HG03521 (cell line): Measurements from ENCODE around the gene ATXN1.
A peak's percentile ranks its signal among the peaks of the same experiment; 100 is the strongest.

Source experiments
- ATAC-seq: cut with Tn5 transposase; IDR thresholded peaks from one replicate; pipeline ENCODE4 v1.9.1; 2021; ENCODE audit warnings: mild to moderate bottlenecking, moderate library complexity; ENCODE audit not compliant: unreplicated experiment

The ATXN1 gene

DNA sequence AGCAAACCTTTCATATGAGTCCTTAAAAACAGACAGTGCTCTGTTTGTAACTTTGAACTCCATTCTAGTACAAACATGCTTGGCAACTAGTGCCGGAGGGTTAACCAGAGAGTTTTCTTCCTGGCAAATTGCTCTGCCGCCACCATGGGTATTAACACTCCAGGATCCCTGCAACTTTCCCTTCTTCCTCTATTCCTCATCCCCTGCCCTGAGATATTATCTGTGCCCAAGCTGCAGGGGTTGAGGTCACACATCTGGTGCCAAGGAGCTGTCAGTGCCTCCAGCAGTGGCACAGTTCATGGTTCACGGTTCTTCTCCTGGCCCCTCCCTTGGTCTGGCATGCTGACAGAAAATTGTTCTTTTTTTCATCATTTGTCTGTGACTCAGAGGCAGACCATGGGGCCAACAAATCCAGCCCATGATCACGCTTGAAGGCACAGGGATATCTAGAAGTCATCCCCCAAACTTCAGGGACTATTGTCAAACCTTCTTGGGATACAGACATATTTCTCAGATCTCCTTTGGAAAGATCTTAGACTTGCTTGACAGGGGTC lies 77.5 kb downstream of the ATXN1 start:
- no peak for ATAC-seq

DNA sequence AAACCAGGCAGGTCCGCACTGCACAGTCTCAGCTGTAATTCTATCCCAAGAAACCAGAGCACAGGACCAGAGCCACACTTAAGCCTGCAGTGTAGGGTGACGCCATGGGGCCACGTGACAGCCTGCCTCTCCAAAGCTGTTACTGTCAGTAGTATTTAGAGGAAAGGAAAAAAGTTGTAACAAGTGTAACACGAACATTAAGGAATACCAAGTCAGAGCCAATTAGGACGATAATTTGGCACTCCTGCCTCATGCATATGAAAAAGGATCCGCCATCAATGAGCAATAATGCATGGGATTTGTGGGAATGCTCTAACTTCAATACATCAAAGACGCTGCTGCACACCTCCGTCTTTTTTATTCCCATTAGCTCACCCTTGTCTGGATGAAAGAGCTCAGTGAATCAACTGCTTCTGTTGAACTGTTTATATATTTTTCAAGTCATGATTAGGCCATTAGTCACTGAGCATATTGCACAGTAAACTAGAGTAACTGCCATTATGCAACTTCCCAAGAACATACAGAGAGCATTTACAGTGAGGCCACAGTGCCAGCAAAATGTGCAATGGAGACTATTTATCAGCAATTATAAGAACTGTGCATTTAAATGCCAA lies 79.9 kb downstream of the ATXN1 start:
- ATAC-seq = no peak

GRCh38 chr6:16679050-16679449 lies 82.2 kb downstream of the ATXN1 start:
- no peak for ATAC-seq

GRCh38 chr6:16677458-16677857 lies 83.8 kb downstream of the ATXN1 start:
- no peak for ATAC-seq

- no peak for ATAC-seq
Observed at GRCh38 chr6:16676978-16677377, 84.3 kb downstream of the ATXN1 start.

GRCh38 chr6:16676376-16676775 lies 84.9 kb downstream of the ATXN1 start:
- ATAC-seq = no peak

GRCh38 chr6:16674801-16675392 lies 86.4 kb downstream of the ATXN1 start:
- ATAC-seq = no peak

DNA sequence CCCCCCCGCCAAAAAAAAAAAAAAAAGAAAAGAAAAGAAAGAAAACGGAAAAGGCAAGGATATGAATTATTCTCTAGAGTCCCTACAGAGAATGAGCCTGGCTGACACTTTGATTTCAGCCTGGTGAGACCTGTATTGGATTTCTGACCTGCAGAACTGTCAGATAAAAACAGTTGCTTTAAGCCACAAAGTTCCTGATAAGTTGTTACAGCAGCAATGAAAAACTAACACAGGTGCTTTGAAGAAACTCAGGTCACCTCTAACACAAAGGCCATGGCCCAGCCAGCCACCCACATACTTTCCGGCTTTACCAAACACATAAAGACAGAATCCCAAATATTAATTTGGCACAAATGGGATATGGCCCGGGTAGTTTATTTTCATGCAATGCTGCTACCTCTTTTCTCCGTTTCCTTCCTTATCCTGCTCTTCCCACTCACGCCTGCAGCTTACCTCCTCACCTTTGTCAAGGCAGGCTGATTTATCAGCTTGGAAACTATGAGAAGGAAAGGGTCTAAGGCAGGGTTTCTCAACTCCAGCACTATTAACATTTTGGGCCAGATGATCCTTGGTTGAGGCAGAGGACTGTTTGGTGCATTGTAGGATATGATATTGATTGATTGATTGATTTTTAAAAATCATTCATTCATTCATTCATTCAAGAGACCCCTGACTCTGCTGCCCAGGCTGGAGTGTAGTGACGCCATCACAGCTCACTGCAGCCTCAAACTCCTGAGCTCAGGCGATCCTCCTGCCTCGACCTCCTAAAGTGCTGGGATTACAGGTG lies 88.1 kb downstream of the ATXN1 start:
- no peak for ATAC-seq

DNA sequence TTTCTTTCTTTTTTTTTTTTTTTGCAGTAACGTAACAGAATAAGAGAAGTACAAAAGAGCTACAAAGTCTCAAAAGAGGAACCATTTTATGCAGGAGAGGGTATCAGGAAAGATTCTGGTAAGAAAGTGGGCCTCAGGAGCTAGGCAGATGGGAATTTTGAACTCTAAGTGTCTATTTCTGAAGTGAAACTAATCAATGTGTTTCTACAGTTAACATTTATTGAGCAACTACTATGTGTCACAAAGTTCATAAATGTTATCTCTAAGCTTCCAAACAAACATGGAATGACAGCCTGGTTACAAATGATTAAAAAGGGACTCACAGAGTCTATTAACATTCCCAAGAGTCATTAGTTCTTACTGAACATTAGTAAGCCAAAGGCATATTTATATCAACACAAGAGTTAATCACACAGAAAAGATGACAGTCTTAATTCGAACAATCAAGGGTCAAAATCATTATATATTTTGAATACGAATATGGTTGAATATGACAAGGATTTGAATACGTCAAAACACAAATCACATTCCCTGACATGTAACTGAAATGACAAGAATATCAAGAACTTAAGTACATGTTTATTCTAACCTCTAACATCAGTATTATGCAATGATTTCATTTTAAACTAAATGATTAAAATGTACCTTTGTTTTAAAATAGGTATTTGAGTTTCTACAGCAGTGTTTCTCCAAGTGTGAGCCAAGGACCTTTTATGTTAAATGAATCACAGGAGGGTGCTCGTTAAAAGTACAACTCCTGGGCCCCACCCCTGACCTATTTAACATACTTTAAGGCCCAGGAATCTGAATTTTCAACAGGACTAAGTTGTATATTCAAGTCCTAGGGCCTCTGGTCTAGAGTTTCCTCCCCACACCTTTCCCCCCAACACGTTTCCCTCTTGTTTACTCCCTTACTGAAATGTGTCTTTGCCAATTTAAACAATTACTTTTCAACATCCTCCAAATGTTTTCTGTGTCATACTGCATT lies 89.7 kb downstream of the ATXN1 start:
- no peak for ATAC-seq

DNA sequence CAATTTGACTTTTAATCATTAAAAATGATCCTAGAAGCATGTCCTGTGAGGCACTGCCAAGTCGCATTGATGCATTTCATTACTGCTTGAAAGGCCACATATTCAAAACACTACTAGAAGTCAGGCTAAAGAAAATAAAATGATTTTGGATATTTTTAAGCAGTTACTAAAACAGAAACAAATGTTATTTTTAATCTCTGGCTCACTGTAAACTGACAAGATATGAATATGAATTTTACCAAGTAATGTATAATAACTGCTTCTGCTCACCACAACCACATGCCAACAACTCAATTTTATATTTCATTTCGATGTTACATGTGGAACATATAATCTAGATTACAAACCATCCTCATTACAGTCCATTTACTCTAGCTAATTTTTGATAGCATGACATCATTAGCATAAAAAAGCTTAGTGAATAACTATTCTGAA lies 90.6 kb downstream of the ATXN1 start:
- peak; percentile 24 for ATAC-seq

DNA sequence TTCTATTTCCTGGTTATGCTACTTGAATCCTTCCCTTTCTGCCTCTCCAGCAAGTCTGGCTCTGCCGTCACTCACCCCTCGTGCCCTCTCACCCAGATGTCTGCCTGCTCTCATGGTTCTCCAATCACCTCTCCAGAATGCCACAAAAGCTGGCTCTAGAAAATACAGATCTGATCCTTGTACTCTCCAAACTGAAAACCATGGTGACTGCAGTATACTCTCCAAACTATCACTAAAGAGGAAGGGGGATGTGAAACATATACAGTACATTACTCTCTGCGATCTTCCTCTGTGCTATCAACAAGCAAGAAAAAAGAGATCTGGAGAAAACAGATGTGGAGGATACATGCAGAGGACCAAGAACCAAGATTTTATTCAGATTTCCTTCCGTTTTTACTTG lies 91.1 kb downstream of the ATXN1 start:
- peak; percentile 59 for ATAC-seq

GRCh38 chr6:16669227-16669626 lies 92.0 kb downstream of the ATXN1 start:
- no peak for ATAC-seq

DNA sequence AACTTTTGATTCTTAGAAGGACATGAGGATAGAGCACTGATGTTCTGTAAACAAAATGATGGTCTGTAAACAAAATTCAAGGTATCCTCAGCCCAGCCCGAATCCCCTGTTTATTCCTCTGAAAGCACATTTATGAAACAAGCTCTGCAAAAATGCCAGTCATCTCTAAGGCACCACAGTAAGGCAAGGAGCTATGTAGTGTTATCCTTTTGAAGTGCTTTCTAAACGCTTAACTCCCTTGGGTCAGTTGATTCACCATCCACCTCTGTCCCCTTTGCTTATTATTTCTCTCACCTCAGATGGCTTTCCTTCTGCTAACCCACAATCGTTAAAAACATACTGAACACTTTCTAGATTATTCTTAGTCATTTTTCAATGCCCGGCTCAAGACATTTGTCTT lies 93.8 kb downstream of the ATXN1 start:
- no peak for ATAC-seq

GRCh38 chr6:16665992-16666391 lies 95.3 kb downstream of the ATXN1 start:
- no peak for ATAC-seq

GRCh38 chr6:16665182-16665581 lies 96.1 kb downstream of the ATXN1 start:
- ATAC-seq = no peak

DNA sequence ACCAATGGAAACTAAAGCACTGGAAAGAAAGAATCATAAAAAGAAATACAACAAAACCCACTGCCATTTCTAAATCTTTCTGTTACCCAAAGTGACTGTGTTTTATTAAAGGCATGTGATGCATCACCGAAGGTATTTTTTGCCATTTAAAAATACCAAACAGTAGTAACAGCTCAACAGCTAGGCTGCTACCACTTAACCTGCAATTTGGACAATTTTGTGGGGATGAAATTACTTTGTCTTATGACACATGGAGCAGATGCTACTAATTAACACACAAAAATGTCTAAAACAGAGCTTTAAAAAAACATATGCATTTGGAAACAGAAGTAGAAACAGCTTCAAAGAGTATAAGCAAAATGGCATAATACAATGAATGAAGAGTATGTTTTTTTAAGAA lies 97.4 kb downstream of the ATXN1 start:
- ATAC-seq = no peak

DNA sequence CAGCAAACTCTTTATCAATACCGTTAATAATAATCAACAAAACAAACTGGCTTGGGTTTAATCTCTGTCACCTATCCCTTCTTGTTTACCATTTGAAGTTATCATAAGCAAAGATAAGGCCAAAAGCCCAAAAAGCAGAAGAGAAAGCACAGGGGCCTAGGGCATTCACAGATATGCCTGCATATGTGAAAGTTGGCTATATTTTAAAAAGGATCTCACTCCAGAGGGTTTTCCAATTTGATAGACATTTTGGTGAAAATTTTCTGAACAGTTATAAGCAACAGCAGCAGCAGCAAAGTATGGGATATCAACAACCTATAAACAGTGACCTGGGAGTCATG lies 101.1 kb downstream of the ATXN1 start:
- ATAC-seq = no peak

- ATAC-seq = no peak
Observed at GRCh38 chr6:16659466-16660156, 101.6 kb downstream of the ATXN1 start.

DNA sequence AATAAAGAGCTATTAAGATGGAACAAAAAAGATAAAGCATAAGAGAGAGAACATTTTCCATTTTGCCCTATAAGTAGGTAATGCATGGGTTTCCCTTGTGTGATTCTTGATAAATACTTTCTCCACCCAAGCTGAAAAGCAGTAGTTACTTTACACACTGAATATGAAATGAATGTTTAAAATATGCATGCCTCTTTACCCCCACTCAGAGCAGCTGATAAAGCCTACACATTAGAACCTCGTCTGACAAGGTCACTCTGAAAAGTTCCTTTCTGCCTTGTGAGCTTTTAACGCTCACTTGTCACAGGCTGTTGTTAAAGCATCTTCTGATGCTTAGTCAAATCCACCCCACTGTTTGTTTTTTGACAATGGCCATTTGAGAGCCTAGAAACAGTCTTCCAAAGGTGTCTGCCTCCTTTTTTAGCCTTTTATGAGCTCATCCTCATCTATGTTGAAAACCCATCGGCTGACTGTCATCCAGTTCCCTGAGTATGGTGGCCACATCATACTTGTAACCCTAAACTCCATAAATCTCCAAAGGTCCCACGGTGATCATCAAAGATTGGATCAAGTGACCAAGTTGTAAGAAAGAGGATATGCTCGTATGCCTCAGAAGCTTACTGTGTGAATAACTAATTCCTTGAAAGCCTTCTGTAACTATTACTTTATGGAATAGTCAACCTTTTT lies 102.8 kb downstream of the ATXN1 start:
- no peak for ATAC-seq

- no peak for ATAC-seq
Observed at GRCh38 chr6:16657768-16658167, 103.5 kb downstream of the ATXN1 start.
